Measurements from ENCODE around the gene HS1BP3. TPM values are rescaled to one million over a fixed set of nuclear protein-coding genes. Genes with fewer than 3 reads are reported as not detected.

Gene HS1BP3
- total and polyA plus RNA-seq, 2 of the 13 experiments (the other 11 are each of a cell fraction or from before 2014, with no cell fraction given), result 15.2 to 22.0 TPM

DNA sequence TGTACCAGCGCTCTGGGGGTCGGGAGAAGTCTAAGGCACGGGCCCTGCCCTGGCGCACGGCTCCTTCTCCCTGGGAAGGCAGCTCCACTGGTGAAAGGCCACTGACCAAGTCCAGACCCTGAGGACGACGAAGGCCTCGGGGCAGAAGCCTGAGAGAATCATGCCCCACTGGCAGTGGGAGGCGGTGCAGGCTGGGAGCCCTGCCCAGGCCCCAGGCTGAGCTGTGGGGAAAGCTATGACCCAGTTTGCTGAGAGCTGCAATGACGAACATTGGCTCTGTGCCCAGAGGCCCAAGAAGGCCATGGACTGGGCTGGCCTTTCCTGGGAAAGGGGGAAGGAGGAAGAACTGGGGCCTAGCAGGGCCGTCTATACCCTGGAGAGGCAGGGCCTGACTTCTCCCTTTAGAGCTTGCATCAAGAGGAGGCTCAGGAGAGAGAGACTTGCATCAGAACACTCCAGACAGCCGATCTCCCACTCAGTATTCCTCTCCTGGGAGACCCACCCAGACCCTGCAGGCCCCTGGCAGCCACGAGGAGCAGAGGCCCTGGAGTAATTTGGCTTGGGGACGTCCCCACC lies 32.9 kb downstream of the HS1BP3 start (continued):
- TF ChIP-seq MAZ (IDR thresholded peaks at IDR 0.05; ENCODE audit: borderline replicate concordance, low read depth, low read length) (no peak), MAZ (CRISPR knock-in tag; IDR thresholded peaks at IDR 0.05; ENCODE audit: low read depth) (no peak), ZBTB37 (CRISPR knock-in tag; IDR thresholded peaks at IDR 0.05) (no peak), ZBTB7A (CRISPR knock-in tag; IDR thresholded peaks at IDR 0.05) (0 out of 2 replicates have a peak, but pooled peaks have one; percentile 53), FOXO1 (CRISPR knock-in tag; IDR thresholded peaks at IDR 0.05) (0 out of 2 replicates have a peak, but pooled peaks have one; percentile 7), JUN (CRISPR knock-in tag; IDR thresholded peaks at IDR 0.05) (no peak), DMAP1 (CRISPR knock-in tag; IDR thresholded peaks at IDR 0.05) (no peak; the same call in 1 of the 2 replicates), THYN1 (CRISPR knock-in tag; IDR thresholded peaks at IDR 0.05; ENCODE audit: borderline replicate concordance, low read depth) (no peak), ZNF256 (CRISPR knock-in tag; conservative IDR thresholded peaks at IDR 0.05) (no peak), TRIM24 (CRISPR knock-in tag; IDR thresholded peaks at IDR 0.05) (no peak), MTERF4 (CRISPR knock-in tag; IDR thresholded peaks at IDR 0.05) (peak; percentile 81; the same call in 1 of the 2 replicates), TCF7 (IDR thresholded peaks at IDR 0.05; ENCODE audit: low read depth) (no peak), TGIF2 (CRISPR knock-in tag; IDR thresholded peaks at IDR 0.05) (no peak), CHD2 (IDR thresholded peaks at IDR 0.05; ENCODE audit: low read depth, low read length) (no peak), ZNF549 (CRISPR knock-in tag; IDR thresholded peaks at IDR 0.05) (no peak), PLSCR1 (CRISPR knock-in tag; IDR thresholded peaks at IDR 0.05; ENCODE audit: borderline replicate concordance) (no peak), ZNF674 (CRISPR knock-in tag; IDR thresholded peaks at IDR 0.05; ENCODE audit: low read depth) (no peak), ZNF34 (CRISPR knock-in tag; IDR thresholded peaks at IDR 0.05; ENCODE audit: borderline replicate concordance) (no peak)
- TF ChIP-seq, protein P1, sequence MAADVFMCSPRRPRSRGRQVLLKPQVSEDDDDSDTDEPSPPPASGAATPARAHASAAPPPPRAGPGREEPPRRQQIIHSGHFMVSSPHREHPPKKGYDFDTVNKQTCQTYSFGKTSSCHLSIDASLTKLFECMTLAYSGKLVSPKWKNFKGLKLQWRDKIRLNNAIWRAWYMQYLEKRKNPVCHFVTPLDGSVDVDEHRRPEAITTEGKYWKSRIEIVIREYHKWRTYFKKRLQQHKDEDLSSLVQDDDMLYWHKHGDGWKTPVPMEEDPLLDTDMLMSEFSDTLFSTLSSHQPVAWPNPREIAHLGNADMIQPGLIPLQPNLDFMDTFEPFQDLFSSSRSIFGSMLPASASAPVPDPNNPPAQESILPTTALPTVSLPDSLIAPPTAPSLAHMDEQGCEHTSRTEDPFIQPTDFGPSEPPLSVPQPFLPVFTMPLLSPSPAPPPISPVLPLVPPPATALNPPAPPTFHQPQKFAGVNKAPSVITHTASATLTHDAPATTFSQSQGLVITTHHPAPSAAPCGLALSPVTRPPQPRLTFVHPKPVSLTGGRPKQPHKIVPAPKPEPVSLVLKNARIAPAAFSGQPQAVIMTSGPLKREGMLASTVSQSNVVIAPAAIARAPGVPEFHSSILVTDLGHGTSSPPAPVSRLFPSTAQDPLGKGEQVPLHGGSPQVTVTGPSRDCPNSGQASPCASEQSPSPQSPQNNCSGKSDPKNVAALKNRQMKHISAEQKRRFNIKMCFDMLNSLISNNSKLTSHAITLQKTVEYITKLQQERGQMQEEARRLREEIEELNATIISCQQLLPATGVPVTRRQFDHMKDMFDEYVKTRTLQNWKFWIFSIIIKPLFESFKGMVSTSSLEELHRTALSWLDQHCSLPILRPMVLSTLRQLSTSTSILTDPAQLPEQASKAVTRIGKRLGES (CRISPR knock-in tag; IDR thresholded peaks at IDR 0.05; ENCODE audit: borderline replicate concordance), result no peak

Measured in HepG2 (cell line).